ENCODE measurements around the gene KHDC1. TPM values are rescaled to one million over a fixed set of nuclear protein-coding genes. Genes with fewer than 3 reads are reported as not detected.

The KHDC1 gene
- total and polyA plus RNA-seq, 4 donors = 0.16 to 0.42 (median 0.25) TPM; not detected in 1

- no peak for DNase-seq (ENCODE audit: low spot score)
- Histone ChIP-seq H3K27me3 (ENCODE audit: control insufficient read depth in 4 of 4, insufficient read depth in 4 of 4, low read length in 3 of 4) (no peaks in the 10 kb centered on the region), H3K9me3 (ENCODE audit: control insufficient read depth in 4 of 4, low read length in 3 of 4) (no peaks in the 10 kb centered on the region), H3K9ac (ENCODE audit: low read depth in 1 of 2, low read length in 2 of 2) (no peak overlapping the region), H3K36me3 (ENCODE audit: control insufficient read depth in 4 of 4, insufficient read depth in 3 of 4, low read depth in 1 of 4, low read length in 3 of 4) (no peaks in the 10 kb centered on the region), H3K27ac (ENCODE audit: low read depth in 1 of 2, low read length in 2 of 2) (no peak overlapping the region), H3K4me1 (ENCODE audit: control insufficient read depth in 4 of 4, insufficient read depth in 4 of 4, low read length in 3 of 4) (no peaks in the 10 kb centered on the region), H3K4me3 (ENCODE audit: low read depth in 1 of 3, low read length in 3 of 3) (no peak overlapping the region)
- WGBS = 95% methylated on average over 3 of the region's 3 CpGs
- no peak for TF ChIP-seq HNF4G (IDR thresholded peaks at IDR 0.05)
- no peak for TF ChIP-seq TAF1 (conservative IDR thresholded peaks at IDR 0.05)
- TF ChIP-seq REST (IDR thresholded peaks at IDR 0.05) = no peak
- no peak for TF ChIP-seq FOXA2 (IDR thresholded peaks at IDR 0.05)
Measured at GRCh38 chr6:73293331-73293730, 30.3 kb upstream of the KHDC1 start.

- Histone ChIP-seq H3K9ac (ENCODE audit: low read depth in 1 of 2, low read length in 2 of 2) (no peak overlapping the region), H3K4me1 (ENCODE audit: control insufficient read depth in 4 of 4, insufficient read depth in 4 of 4, low read length in 3 of 4) (no peaks in the 10 kb centered on the region), H3K27me3 (ENCODE audit: control insufficient read depth in 4 of 4, insufficient read depth in 4 of 4, low read length in 3 of 4) (no peaks in the 10 kb centered on the region), H3K4me3 (ENCODE audit: low read depth in 1 of 3, low read length in 3 of 3) (no peak overlapping the region), H3K27ac (ENCODE audit: low read depth in 1 of 2, low read length in 2 of 2) (no peak overlapping the region), H3K36me3 (ENCODE audit: control insufficient read depth in 4 of 4, insufficient read depth in 3 of 4, low read depth in 1 of 4, low read length in 3 of 4) (no peaks in the 10 kb centered on the region), H3K9me3 (ENCODE audit: control insufficient read depth in 4 of 4, low read length in 3 of 4) (no peaks in the 10 kb centered on the region)
- no peak for DNase-seq (ENCODE audit: low spot score)
- TF ChIP-seq SP1 (IDR thresholded peaks at IDR 0.05) = no peak
- no peak for TF ChIP-seq GABPA (IDR thresholded peaks at IDR 0.05 in 1 of 2, conservative IDR thresholded peaks at IDR 0.05 in 1 of 2)
- TF ChIP-seq CTCF (IDR thresholded peaks at IDR 0.05; ENCODE audit: low read depth, low read length, missing input control) = no peak
Measured at GRCh38 chr6:73290435-73290834, 27.4 kb upstream of the KHDC1 start.

- WGBS = 90% methylated on average over 6 of the region's 6 CpGs
- no peaks in the 10 kb centered on the region for H3K9me3 ChIP-seq (ENCODE audit: control insufficient read depth in 4 of 4, low read length in 3 of 4)
- TF ChIP-seq SP1 (IDR thresholded peaks at IDR 0.05) (no peak), REST (IDR thresholded peaks at IDR 0.05) (no peak), TAF1 (conservative IDR thresholded peaks at IDR 0.05) (no peak), NR2F2 (IDR thresholded peaks at IDR 0.05) (no peak), YY1 (IDR thresholded peaks at IDR 0.05) (no peak), GABPA (IDR thresholded peaks at IDR 0.05 in 1 of 2, conservative IDR thresholded peaks at IDR 0.05 in 1 of 2) (no peak), RAD21 (IDR thresholded peaks at IDR 0.05) (no peak), CTCF (IDR thresholded peaks at IDR 0.05; ENCODE audit: low read depth, low read length, missing input control) (no peak), RXRA (IDR thresholded peaks at IDR 0.05) (no peak), FOXA2 (IDR thresholded peaks at IDR 0.05) (no peak), HNF4G (IDR thresholded peaks at IDR 0.05) (no peak), HNF4A (conservative IDR thresholded peaks at IDR 0.05) (no peak), MAX (IDR thresholded peaks at IDR 0.05) (no peak)
Measured at GRCh38 chr6:73286752-73287151, 23.8 kb upstream of the KHDC1 start.

More at GRCh38 chr6:73286752-73287151, 23.8 kb upstream of the KHDC1 start:
- Histone ChIP-seq H3K9ac (ENCODE audit: low read depth in 1 of 2, low read length in 2 of 2) (no peak overlapping the region), H3K27me3 (ENCODE audit: control insufficient read depth in 4 of 4, insufficient read depth in 4 of 4, low read length in 3 of 4) (no peaks in the 10 kb centered on the region), H3K27ac (ENCODE audit: low read depth in 1 of 2, low read length in 2 of 2) (no peak overlapping the region), H3K36me3 (ENCODE audit: control insufficient read depth in 4 of 4, insufficient read depth in 3 of 4, low read depth in 1 of 4, low read length in 3 of 4) (no peaks in the 10 kb centered on the region), H3K4me3 (ENCODE audit: low read depth in 1 of 3, low read length in 3 of 3) (no peak overlapping the region), H3K4me1 (ENCODE audit: control insufficient read depth in 4 of 4, insufficient read depth in 4 of 4, low read length in 3 of 4) (no peaks in the 10 kb centered on the region)
- DNase-seq (ENCODE audit: low spot score) = no peak
